GM12873 (cell line): Measurements from ENCODE around the gene LRRC3C.

Experiments
- TF ChIP-seq, protein P1 (sequence below): IDR thresholded peaks from 2 replicates; pipeline ENCODE4 v1.5.1; 2012; ENCODE audit warnings: low read depth, mild to moderate bottlenecking, moderate library complexity, low read length, control low read depth; ENCODE audit not compliant: insufficient read depth; ENCODE audit errors: missing control alignments

LRRC3C gene

DNA sequence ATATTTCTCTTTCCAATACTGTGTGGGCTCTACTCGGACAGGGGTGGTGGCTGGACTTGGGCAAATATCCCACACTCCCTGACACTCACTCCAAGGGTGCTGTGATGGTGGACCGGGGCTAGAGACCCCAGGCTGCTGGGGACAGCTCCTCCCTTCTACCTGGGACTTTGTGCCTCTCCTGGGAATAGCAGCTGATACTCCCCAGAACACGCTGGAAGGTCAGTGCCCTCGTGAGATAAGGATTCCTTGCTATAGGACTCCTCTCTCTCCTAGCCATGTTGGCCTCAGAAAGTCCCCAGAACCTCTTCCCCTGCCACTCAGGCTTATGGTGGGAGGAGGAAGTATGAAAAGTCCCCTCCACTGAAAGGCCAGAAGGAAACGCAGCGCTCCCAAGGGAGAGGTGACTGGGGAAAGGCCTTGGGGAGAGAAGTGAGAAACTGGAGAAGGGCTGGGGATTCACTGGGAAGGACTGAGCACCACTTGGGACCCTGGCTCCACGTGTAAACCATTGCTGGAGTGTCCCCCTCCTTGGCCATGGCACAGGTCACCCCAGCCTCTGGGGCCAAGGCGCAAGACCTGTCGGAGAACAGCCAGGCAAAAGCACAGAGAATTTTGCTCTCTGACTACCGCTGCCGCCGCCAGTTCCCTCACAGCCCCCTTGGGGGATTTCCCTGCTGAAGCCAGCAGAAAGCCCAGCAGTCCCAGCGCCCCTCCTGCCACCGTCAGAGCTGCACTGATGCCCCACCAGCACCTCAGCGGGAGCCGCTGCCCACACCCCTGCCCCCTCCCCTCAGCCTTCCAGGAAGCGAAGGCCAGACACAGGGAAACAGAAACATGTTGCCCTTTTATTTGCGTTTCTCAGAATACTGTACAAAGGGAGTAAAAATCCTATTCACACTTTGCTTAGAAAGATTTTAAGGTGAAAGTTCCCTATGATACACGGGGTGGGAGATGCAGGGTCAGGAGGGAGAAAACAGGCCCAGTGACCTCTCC is 7.0 kb upstream of the LRRC3C start:
- TF ChIP-seq, protein P1, sequence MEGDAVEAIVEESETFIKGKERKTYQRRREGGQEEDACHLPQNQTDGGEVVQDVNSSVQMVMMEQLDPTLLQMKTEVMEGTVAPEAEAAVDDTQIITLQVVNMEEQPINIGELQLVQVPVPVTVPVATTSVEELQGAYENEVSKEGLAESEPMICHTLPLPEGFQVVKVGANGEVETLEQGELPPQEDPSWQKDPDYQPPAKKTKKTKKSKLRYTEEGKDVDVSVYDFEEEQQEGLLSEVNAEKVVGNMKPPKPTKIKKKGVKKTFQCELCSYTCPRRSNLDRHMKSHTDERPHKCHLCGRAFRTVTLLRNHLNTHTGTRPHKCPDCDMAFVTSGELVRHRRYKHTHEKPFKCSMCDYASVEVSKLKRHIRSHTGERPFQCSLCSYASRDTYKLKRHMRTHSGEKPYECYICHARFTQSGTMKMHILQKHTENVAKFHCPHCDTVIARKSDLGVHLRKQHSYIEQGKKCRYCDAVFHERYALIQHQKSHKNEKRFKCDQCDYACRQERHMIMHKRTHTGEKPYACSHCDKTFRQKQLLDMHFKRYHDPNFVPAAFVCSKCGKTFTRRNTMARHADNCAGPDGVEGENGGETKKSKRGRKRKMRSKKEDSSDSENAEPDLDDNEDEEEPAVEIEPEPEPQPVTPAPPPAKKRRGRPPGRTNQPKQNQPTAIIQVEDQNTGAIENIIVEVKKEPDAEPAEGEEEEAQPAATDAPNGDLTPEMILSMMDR = no peak

- TF ChIP-seq, protein P1 = no peak
Observed at GRCh38 chr17:39921323-39921722, 6.2 kb upstream of the LRRC3C start.

DNA sequence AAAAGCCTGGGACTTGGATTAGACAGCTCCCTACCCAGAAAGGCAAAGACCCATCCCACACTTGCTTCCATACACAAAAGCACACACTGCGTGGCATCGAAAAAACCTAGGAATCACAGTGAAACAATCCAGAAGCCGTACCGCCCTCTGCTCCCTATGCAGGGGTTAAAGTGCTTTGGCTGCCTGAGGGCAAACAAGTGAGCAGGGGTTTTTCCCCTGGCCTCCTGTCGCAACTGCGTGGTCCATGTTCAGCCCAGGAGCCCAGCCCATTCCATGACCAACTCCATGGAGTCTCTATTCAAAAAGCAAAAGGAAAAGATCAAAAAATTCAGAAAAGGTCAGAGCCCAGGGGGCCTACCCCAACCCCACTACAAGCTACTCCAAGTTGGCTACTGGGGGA is 5.5 kb upstream of the LRRC3C start:
- TF ChIP-seq, protein P1 = no peak

DNA sequence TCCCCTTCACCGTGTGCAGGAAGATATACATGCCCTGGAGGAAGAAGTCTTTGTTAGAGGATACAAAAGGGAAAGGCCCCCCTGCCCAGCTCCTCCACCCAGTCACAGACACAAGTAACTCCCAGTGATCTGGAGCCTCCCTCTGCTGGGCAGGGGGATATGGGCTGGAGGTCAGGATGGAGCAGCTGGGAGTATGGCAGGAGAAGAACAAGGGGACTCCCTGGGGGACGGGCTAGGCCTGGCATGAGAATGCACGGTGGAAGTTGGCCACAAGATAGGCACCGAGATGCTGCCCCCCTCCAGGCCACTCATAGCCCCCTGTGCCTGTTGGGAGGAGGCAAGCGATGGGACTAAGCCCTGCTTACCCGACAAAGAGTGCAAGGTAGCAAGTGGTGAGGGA is 4.3 kb upstream of the LRRC3C start:
- TF ChIP-seq, protein P1 = no peak

DNA sequence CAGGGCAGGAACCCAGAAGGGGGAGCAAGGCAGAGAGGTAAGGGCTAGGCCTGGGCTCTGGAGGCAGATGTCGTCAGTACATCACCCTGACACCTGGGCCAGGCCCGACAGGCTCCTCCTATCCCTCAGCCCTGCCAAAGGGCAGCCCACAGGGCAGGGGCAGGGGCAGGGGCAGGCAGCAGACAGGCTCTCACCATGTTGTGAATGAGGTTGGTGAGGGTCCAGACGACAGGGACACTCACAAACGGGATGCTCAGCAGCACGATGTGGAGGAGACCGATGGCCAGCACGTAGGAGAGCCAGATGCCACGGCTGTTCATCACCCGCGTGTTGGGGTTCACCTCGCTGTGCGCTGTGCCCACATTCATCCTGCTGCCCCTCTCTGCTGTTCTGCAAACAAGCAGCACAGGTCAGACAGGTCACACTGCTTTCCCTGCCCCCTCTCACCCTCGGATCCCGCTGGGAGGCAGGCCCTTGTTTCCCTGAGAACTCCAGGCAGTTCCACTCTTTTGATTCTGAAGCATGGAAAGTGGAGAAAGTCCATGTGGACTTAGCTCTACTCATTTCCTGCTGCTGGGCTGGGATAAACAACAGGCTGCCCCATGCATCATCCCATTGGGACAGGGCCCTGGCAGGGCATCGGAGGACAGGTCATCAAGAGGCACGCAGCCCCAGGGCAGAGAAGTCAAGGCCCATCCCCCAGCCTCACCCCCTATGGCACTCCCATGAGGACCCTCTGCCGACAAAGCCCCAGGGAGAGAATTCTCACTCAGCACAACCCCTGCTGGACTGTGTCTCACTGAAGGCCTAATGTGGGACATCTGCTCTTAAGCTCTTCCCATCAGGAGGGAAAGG is 3.5 kb upstream of the LRRC3C start:
- TF ChIP-seq, protein P1 = no peak

- TF ChIP-seq, protein P1 = no peak
Observed at GRCh38 chr17:39924691-39925055, 2.9 kb upstream of the LRRC3C start.
